GM19468 (cell line): ENCODE results near the gene SCMH1.
"Not testable (repeated sequence)": the region's sequence is repeated elsewhere in the genome, so short reads cannot be mapped to it uniquely, and the experiment has no call there.

Source experiments
- ATAC-seq: cut with Tn5 transposase; IDR thresholded peaks from one replicate; pipeline ENCODE4 v1.9.1; 2021; ENCODE audit warnings: mild to moderate bottlenecking, moderate library complexity, moderate number of reproducible peaks; ENCODE audit not compliant: unreplicated experiment; ENCODE audit errors: extremely low read depth

Gene SCMH1

GRCh38 chr1:41218152-41218551, 24.0 kb downstream of the SCMH1 start:
- no peak for ATAC-seq

DNA sequence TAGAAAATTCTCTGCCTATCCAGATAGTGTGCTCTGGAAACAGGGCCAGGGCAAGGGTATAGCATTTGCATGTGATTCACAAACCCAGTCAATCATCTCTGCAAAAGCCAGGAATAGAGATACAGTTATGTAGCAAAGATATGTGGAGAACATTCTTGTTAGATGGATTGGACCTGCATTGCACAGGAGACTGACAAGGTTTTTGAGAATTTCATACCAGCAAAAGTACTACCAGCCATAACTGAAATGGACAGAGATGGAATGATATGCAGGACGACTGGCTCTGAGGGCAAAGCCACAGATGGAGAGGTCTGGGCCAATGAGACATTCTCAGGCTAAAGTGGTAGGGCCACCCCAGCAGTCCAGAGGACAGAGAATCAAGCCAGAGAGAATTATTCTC, 24.7 kb downstream of the SCMH1 start:
- no peak for ATAC-seq

DNA sequence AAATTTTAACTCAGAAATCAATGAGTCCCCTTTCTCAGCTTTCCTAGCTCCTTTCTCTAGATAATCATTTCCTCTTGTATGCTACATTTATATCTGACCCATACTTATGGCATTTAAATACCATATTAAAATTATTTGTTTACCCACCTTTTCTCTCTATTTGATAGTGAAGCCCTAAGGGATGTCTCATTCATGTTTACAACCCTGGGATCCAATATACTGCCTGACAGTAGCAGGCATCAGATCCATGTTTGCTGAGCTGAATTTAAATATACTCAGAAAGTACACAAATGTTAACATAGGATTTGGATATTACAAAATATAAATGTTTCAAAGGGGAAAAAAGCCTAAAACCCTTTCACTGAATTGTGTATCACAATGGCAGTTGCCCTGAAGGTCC, 26.5 kb downstream of the SCMH1 start:
- no peak for ATAC-seq

GRCh38 chr1:41213341-41213740, 28.8 kb downstream of the SCMH1 start:
- no peak for ATAC-seq

DNA sequence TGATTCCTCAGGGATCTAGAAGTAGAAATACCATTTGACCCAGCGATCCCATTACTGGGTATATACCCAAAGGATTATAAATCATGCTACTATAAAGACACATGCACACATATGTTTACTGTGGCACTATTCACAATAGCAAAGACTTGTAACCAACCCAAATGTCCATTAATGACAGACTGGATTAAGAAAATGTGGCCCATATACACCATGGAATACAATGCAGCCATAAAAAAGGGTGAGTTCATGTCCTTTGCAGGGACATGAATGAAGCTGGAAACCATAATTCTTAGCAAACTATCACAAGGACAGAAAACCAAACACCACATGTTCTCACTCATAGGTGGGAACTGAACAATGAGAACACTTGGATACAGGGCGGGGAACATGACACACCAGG, 30.5 kb downstream of the SCMH1 start:
- not testable (repeated sequence) for ATAC-seq

- ATAC-seq = not testable (repeated sequence)
Measured at GRCh38 chr1:41207053-41207452, 35.1 kb downstream of the SCMH1 start.

DNA sequence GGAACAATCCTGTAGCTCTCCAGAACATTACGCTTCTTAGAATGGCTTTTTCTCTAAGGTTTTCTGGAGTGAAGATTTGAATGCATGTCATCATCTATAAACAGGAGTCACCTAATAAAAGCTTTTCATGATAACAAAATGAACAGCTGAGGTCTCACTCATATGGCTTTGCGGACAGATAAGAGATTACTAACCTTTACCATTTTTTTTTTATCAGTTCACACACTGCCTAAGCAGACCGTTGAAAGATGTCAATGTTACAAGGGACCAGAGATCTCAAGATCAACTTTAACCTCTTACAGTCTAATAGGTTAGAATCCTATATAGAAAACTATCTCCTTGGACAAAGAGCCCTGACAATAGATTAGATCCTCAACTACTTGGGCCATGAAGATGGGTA, 41.4 kb downstream of the SCMH1 start:
- ATAC-seq = no peak

- ATAC-seq = no peak
Measured at GRCh38 chr1:41199375-41199774, 42.7 kb downstream of the SCMH1 start.

DNA sequence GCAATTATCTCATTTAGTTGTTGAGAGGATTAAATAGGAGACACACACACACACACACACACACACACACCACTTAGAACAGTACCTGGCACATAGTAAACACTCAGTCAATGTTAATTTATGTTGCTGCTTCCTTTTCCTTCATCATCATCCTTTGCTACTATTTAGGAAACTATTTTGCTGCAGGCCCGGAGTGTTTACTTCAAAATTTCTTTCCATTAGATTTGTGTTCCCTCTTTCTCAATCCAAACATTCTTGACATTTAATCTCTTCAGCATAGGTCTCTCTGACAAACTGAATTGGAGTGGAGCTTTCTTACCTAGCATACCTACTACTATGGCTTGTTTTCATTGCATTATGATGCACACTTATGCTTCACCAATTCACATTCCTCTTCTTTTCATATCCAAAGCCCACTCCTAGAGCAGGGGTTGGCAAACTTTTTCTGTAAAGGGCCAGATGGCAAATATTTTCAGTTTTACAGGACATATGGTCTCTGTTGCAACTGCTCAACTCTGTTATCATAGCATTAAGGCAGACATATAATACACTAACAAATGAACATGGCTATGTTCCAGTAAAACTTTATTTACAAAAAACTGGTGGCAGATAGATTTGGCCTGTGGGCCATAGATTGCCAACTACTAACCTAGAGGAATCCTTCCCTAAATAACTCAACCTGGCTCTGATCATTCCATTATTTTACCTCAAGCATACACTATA, 49.5 kb downstream of the SCMH1 start:
- no peak for ATAC-seq

DNA sequence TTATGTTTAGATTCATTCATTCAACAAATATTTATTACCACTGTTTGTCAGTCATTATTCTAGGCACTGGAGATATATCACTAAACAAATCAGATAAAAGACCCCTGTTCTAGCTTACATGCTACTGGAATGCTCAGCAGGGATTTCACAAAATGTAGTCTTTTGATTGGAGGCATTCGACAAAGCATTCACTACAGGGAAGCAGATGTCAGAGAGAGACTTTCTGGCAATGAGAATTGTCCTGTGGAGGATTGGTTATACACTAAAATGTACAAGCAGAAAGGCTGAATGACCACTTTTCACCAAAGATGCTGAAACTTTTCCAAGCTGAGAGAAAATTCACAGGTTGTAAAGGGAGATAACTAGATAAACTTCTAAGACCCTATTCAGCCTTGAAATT, 57.7 kb downstream of the SCMH1 start:
- no peak for ATAC-seq

- ATAC-seq = not testable (repeated sequence)
Measured at GRCh38 chr1:41178230-41178629, 63.9 kb downstream of the SCMH1 start.

- no peak for ATAC-seq
Measured at GRCh38 chr1:41175546-41175945, 66.6 kb downstream of the SCMH1 start.

- no peak for ATAC-seq
Measured at GRCh38 chr1:41174170-41174569, 67.9 kb downstream of the SCMH1 start.

DNA sequence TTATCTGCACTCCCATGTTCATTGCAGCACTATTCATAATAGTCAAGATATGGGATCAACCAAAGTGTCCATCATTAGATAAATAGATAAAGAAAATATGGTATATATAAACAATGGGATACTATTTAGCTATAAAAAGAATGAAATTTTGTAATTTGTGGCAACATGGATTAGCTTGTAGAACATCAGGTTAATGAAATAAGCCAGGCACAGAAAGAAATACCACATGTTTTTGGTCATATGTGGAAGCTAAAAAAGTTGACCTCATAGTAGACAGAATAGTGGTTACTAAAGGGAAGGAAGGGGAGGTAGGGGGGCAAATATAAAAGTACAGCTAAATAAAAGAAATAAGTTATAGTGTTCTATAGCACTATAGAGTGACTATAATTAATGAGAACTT, 68.5 kb downstream of the SCMH1 start:
- no peak for ATAC-seq

DNA sequence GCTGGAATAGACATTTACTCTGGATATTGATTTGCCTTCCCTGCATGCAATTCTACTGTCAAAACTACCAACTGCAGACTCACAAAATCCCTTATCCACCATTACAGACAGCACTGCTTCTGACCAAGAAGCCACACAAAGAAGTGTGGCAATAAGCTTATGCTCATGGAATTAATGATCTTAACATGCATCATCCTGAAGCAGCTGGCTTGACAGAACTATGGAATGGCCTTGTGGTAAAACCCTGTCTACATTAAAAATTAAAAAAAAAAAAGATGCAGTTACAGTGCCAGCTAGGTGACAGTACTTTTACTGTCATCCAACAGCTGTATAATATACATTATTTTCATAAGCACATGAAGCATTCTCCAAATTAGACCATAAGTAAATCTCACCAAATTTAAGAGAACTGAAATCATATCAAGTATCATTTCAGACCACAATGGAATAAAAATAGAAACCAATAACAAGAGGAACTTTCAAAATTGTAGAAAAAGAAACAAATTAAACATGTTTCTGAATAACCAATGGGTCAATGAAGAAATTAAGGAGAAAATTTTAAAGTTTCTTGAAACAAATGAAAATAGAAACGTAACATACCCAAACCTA, 70.7 kb downstream of the SCMH1 start:
- ATAC-seq = no peak

DNA sequence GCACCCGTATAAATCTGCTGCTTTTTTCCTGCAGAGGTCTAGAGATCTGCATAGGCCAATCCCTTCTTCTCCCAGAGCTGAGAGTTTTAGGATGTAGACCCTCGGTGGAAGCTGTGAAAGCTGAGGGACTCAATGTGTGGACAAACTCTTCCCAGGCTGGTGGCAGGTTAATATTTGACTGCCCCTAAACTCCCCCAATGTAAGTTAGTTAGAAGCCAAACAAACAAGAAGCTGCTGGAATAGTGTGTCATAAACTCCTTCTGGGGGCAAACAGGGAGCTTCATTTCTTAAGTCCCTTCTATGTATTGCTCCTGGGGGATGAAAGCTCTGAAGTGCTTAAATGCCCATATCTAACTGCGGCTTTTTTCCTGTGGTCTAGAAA, 72.3 kb downstream of the SCMH1 start:
- ATAC-seq = no peak

GRCh38 chr1:41169066-41169798, 72.9 kb downstream of the SCMH1 start:
- no peak for ATAC-seq

GRCh38 chr1:41167667-41168066, 74.4 kb downstream of the SCMH1 start:
- no peak for ATAC-seq

GRCh38 chr1:41164727-41165126, 77.4 kb downstream of the SCMH1 start:
- no peak for ATAC-seq

GRCh38 chr1:41162441-41162840, 79.7 kb downstream of the SCMH1 start:
- ATAC-seq = no peak

- ATAC-seq = no peak
Measured at GRCh38 chr1:41161846-41162245, 80.3 kb downstream of the SCMH1 start.
